ENCODE data around the gene SMTN.
"Not testable (repeated sequence)": the region's sequence is repeated elsewhere in the genome, so short reads cannot be mapped to it uniquely, and the experiment has no call there.

The SMTN gene

GRCh38 chr22:31080848-31081649 lies at the start of gene SMTN:
Gene SMTN, plus strand, starts transcription at chr22:31081318. Its CDS starts 1,941 bp downstream, at chr22:31083259.
- peak; percentile 71 for DNase-seq (ENCODE audit: low spot score)

- DNase-seq (ENCODE audit: low spot score): no peak
These were observed 44.2 kb upstream of the SMTN start for GRCh38 chr22:31036671-31037550.

- no peak for DNase-seq (ENCODE audit: low spot score)
These were observed 42.4 kb upstream of the SMTN start for GRCh38 chr22:31038686-31039085.

GRCh38 chr22:31039393-31039792 lies 41.7 kb upstream of the SMTN start:
- DNase-seq (ENCODE audit: low spot score): no peak

- no peak for DNase-seq (ENCODE audit: low spot score)
These were observed 40.3 kb upstream of the SMTN start for GRCh38 chr22:31040542-31041398.

GRCh38 chr22:31044262-31044861 lies 36.8 kb upstream of the SMTN start:
- peak; percentile 13 for DNase-seq (ENCODE audit: low spot score)

GRCh38 chr22:31045900-31046538 lies 35.1 kb upstream of the SMTN start:
- no peak for DNase-seq (ENCODE audit: low spot score)

- DNase-seq (ENCODE audit: low spot score): peak; percentile 49
These were observed 34.4 kb upstream of the SMTN start for GRCh38 chr22:31046539-31047226.

GRCh38 chr22:31048570-31048969 lies 32.5 kb upstream of the SMTN start:
- no peak for DNase-seq (ENCODE audit: low spot score)

- no peak for DNase-seq (ENCODE audit: low spot score)
These were observed 31.2 kb upstream of the SMTN start for GRCh38 chr22:31049815-31050420.

GRCh38 chr22:31055117-31055634 lies 25.9 kb upstream of the SMTN start:
- DNase-seq (ENCODE audit: low spot score): no peak

- DNase-seq (ENCODE audit: low spot score): peak; percentile 21
These were observed 25.4 kb upstream of the SMTN start for GRCh38 chr22:31055635-31056159.

- no peak for DNase-seq (ENCODE audit: low spot score)
These were observed 24.0 kb upstream of the SMTN start for GRCh38 chr22:31056986-31057599.

- DNase-seq (ENCODE audit: low spot score): not testable (repeated sequence)
These were observed 21.5 kb upstream of the SMTN start for GRCh38 chr22:31059663-31060062.

- DNase-seq (ENCODE audit: low spot score): no peak
These were observed 18.4 kb upstream of the SMTN start for GRCh38 chr22:31062566-31063230.

- DNase-seq (ENCODE audit: low spot score): no peak
These were observed 16.7 kb upstream of the SMTN start for GRCh38 chr22:31064369-31064768.

- DNase-seq (ENCODE audit: low spot score): no peak
These were observed 12.1 kb upstream of the SMTN start for GRCh38 chr22:31068970-31069369.

- DNase-seq (ENCODE audit: low spot score): not testable (repeated sequence)
These were observed 11.3 kb upstream of the SMTN start for GRCh38 chr22:31069691-31070314.
